ENCODE data around the gene FANCM.
"Not testable (repeated sequence)": the region's sequence is repeated elsewhere in the genome, so short reads cannot be mapped to it uniquely, and the experiment has no call there.

FANCM gene

GRCh38 chr14:45135659-45136395, at the start of gene FANCM:
FANCM (plus strand) TSS chr14:45135930; CDS start chr14:45136032, 102 bp downstream.
- peak; percentile 70 to 75 for DNase-seq (ENCODE audit: low read depth in 2 of 2)

DNA sequence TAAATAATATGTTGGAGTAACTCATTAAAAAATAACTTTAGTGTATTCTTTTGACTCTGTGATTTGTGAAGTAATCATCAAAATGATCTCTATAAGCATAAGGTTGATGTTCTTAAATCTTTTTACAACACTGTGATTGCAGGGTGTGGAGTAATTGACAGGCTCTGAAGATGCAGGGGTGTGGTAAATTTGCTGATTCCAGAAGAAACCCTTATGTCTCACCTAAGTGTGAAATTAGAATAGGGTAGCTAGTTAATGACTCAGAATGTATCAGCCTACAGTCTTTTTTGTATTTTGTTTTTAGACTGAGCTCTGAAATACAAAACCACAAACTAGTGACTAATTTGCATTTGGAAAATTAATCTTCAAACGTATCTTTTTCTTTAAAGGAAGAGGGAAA, 45.9 kb upstream of the FANCM start:
- no peak for DNase-seq (ENCODE audit: low read depth in 2 of 2)

- DNase-seq (ENCODE audit: low read depth in 2 of 2) = no peak
Observed at GRCh38 chr14:45091710-45092109, 44.0 kb upstream of the FANCM start.

DNA sequence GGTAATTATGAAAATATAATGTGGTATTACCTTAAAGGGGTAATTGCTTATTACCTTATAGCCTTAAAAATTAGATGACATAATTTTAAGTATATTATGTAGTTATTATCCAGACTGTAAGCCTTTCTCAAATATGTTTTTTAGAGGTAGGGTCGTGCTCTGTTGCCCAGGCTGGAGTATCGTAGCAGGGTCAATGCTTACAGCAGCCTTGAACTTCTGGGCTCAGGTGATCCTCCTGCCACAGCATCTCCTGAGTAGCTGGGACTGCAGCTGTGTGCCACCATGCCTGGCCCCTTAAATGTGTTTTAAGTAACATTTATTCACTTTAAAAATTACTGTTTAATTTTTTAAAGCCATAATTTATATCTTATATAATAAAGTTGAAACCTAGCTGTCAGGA, 41.5 kb upstream of the FANCM start:
- no peak for DNase-seq (ENCODE audit: low read depth in 2 of 2)

GRCh38 chr14:45095143-45095542, 40.6 kb upstream of the FANCM start:
- DNase-seq (ENCODE audit: low read depth in 2 of 2) = no peak

DNA sequence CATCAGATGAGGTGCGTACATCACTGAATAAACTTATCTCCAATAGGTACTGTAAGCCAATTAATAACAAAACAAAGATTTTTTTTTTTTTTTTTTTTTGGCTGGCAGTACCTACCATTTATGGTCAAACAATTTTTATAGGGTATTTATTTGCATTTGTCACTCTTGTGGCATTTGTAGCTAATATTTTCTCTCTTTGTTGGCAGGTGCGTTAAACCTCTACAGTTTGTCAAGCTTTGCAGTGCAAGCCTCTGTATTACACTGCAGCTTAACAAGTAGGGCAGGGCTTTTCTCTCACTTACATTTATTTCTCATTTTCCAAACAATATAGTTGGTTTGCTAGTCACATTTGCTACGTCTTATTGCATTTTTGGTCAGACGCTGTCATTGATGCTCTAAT, 39.5 kb upstream of the FANCM start:
- no peak for DNase-seq (ENCODE audit: low read depth in 2 of 2)

DNA sequence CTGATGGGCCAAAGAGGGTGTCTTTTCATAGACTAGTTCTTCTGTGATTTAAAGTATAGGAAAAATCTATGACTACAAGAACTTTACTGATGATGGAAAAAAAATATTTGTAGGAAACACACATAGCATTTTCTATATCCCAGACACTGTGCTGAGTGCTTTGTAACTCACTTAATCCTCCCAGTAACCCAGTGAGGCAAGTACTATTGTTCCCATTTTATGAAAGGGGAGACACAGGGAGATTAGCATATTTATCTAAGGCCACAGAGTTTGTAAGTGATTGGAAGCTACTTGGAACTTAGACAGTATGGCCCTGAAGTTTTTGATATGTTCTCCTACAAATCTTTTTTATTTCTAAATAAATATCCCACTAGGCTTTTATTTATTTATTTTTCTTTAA, 31.9 kb upstream of the FANCM start:
- DNase-seq (ENCODE audit: low read depth in 2 of 2) = no peak

DNA sequence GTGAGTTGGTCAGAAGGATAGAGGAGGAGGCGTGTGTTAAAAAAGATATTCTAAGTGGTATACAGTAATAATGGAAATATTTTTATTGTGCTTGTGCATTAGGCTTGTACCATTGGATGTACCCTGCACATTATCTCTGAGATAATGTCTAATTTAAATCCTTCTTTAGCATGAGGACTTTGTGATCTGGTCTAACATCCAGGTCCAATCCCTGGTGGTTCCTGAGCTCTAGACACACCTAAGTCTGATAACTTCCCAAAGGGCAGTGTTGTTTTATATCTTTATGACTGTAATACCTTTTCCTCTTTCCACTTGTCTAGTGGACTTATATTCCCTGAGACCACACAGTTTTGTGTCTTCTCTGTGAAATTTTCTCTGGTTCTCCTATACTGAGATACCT, 31.2 kb upstream of the FANCM start:
- DNase-seq (ENCODE audit: low read depth in 2 of 2) = no peak

DNA sequence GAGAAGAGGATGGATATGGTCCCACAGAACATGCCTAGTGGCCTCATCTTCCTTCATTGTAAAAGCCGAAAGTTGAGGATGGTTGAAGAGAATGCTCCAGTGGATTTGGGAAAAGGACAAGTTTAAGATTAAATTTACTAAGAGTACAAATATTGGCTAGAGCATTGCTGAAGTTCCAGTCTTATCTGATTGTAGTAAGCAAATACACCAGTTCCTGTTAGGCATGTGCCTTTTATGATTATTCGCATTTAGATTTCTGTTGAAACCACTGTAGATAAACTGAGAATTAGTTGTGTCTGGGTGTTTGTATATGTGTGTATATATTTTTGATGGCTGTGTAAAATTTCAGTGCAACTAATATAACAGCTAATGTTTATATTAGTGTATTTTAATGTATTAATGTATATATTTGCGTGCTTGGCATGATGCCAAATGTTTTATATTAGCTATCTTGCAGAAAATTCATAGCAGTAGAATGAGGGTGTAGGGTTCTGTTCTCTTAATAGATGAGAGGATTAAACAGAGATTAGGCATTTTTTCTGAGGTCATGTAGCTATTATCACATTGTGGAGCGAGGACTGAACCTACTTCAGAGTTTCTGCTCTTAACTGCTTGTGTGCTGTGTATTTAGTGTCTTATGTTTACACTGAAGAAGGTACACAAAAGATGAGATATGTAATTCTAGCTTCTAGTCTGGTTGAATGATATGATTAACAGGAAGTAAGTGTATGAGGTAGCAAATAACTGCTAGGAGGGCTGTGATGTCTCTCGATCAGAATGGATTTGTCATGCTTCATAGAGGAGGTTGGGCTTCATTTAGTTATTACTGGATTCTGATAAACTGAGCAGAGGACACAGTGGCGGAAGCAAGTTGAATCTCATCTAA, 22.6 kb upstream of the FANCM start:
- DNase-seq (ENCODE audit: low read depth in 2 of 2) = no peak

DNA sequence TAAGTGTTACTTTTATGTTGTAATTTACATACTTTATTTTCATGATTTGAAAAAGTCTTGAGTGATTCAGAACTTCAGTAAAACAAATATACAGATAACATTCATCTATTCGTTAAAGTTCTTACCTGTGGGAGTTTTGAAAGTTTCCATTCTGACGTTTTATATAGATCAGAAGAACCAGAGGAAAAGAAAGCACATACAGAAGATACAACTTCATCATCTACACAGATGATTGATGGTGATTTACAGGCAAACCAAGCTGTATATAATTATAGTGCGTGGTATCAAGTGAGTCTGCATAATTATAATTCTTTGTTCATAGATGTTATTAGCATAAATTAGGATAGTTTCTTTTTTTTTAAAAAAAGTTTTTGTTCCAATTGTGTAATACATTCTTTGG, 21.4 kb upstream of the FANCM start:
- DNase-seq (ENCODE audit: low read depth in 2 of 2) = no peak

DNA sequence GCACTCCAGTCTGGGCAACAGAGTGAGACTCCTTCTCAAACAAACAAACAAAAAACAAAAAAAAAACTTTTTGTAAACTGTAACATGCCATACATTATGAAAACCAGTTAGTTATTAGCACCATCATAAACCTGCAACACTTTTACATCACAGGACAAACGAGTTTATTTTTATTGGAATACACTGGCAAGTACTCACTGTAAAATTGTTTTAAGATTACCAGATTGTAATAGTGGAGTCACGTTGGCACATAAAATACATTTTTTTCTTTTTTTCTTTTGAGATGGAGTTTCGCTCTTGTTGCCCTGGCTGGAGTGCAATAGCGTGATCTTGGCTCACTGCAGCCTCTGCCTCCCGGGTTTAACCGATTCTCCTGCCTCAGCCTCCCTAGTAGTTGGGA, 17.1 kb upstream of the FANCM start:
- DNase-seq (ENCODE audit: low read depth in 2 of 2) = no peak

GRCh38 chr14:45120096-45120495, 15.6 kb upstream of the FANCM start:
- DNase-seq (ENCODE audit: low read depth in 2 of 2) = no peak

- DNase-seq (ENCODE audit: low read depth in 2 of 2) = no peak
Observed at GRCh38 chr14:45123271-45123670, 12.5 kb upstream of the FANCM start.

DNA sequence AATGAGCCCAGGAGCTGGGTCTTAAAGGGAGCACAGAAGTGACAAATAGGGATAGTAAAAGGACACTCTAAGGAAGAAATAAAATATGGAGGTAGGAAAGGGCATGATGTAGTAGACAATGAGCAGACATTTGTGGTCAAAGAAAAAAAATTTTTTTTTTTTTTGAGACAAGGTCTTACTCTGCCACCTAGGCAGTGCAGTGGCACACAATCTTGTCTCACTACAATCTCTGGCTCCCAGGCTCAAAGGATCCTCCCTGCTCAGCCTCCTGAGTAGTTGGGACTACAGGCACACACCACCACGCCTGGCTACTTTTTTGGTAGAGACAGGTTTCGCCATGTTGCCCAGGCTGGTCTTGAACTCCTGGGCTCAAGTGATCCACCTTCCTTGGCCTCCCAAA, 10.0 kb upstream of the FANCM start:
- DNase-seq (ENCODE audit: low read depth in 2 of 2) = no peak

- DNase-seq (ENCODE audit: low read depth in 2 of 2) = no peak
Observed at GRCh38 chr14:45128963-45129629, 6.6 kb upstream of the FANCM start.

DNA sequence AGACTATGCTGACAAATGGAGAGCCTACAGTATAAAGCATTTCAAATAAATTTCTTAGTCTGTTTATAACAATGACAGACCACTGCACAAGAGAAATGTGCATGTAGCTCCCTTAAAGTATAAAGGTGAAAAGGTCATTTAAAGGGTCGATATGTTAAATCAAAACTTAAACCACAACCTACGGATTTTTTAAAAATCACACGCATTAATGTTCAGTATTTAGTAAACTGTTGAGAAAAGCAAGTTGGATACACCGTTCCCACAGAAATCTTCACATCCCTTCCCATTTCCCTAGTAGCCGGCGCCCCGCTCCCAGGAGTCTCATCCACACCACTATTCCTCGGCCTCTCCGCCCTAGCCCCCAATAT, 2.1 kb upstream of the FANCM start:
- no peak for DNase-seq (ENCODE audit: low read depth in 2 of 2)

DNA sequence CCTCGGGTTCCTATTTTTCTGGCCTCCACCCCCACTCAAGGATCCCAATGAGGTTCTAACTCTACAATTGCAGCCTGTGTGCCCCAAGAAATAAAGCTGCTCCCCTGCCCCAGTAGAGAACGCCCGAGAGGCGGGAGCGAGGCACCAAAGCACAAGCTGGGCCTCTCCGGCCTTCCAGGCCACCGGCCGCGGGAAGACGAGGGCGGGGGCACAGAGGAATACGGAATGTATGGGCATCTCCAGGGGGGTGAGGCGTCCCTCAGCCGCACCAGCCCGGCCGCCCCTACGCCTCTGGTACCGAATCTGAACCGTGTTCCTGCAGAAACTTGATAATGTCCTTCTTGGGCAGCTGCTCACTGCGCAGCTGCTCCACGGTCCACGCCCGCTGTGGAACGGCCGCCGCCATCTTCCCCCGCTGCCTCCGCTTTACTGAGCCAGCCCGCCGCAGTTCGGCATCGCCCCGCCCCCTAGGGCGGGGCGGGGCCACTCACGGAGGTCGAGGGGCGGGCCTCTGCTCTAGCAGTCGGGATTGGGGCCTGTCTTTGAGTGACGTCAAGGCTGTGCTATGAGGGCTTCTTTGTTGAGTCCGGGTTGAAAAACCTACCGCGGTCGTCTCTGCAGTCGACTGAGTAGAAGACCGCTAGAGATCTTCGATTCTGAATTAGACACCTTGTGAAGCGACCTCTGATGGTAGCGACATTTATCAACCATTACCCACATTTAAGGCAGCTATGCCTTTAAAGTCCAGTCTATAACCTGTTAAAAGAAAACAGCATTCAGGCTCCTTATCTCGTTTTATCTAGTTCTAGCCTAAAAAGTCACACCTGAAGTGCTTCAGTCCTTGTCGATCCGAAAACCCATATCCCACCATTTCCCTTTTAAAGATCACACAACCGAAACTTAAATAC, 1.4 kb upstream of the FANCM start, which contains the start of gene FKBP3:
TSS of gene FKBP3 (minus strand) at position 431 of the 908 bp plus-strand sequence. CDS start at position 406, 25 bp downstream.
- DNase-seq (ENCODE audit: low read depth in 2 of 2) = peak; percentile 88 to 95

DNA sequence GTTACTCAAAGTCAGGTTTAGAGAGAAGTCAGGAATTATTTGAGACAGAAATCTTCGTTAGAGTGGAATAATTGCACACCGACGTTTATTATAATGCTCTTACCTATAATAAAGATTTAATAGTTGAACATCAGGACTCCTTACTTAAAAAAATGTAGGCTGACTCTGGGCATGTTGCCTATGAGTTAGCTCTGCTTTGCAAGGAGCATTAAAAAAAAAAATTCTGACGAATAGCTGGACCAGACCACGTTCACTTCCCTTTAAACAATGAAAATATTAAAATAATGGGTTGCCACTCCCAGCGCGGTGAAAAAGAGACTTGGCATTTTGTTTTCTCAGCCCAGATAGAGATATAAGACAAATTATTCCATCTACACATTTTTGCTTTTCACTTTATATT, 574 bp upstream of the FANCM start:
- DNase-seq (ENCODE audit: low read depth in 2 of 2) = no peak

DNA sequence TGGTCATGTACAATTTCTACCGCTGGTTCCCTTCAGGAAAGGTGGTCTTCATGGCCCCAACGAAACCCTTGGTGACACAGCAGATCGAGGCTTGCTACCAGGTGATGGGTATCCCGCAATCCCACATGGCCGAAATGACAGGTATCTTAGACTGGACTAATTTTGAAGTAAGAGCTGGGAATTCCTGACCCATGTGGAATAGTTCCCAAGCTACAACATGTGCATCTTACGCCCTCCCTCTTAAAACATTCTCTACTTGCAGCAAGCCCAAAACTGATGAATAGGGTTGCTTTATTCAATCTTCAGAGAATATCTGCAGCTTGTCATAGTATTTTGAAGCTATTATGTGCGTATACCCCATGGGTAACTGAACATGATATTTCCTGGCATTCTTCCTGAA, 669 bp downstream of the FANCM start:
- DNase-seq (ENCODE audit: low read depth in 2 of 2) = no peak

GRCh38 chr14:45140661-45141187, 5.0 kb downstream of the FANCM start:
- no peak for DNase-seq (ENCODE audit: low read depth in 2 of 2)

DNA sequence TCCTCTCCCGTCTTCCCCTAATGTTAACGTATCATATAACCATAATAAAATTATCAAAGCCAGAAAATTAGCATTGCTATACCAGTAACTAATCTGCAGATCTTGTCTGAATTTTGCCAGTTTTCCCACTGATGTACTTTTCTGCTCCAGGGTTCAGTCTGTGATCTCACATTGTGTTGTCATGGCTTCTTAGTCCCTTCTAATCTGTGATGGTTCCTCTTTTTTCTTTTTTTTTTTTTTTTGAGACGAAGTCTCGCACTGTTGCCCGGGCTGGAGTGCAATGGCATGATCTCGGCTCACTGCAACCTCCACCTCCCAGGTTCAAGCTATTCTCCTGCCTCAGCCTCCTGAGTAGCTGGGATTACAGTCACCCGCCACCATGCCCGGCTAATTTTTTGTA, 6.4 kb downstream of the FANCM start:
- not testable (repeated sequence) for DNase-seq (ENCODE audit: low read depth in 2 of 2)
